HG03460 (cell line): ENCODE measurements around the gene NTRK2.

ENCODE experiments used
- ATAC-seq: cut with Tn5 transposase; IDR thresholded peaks from one replicate; pipeline ENCODE4 v1.9.1; 2021; ENCODE audit not compliant: unreplicated experiment

Gene NTRK2

GRCh38 chr9:84731696-84732095 lies 62.2 kb downstream of the NTRK2 start:
- ATAC-seq = no peak

GRCh38 chr9:84736081-84736480 lies 66.6 kb downstream of the NTRK2 start:
- ATAC-seq = no peak

- no peak for ATAC-seq
Measured at GRCh38 chr9:84736536-84736935, 67.0 kb downstream of the NTRK2 start.

- ATAC-seq = no peak
Measured at GRCh38 chr9:84738353-84738752, 68.8 kb downstream of the NTRK2 start.

- no peak for ATAC-seq
Measured at GRCh38 chr9:84742261-84742660, 72.7 kb downstream of the NTRK2 start.

- no peak for ATAC-seq
Measured at GRCh38 chr9:84744195-84744594, 74.7 kb downstream of the NTRK2 start.

- ATAC-seq = no peak
Measured at GRCh38 chr9:84744726-84745125, 75.2 kb downstream of the NTRK2 start.

- peak; percentile 47 for ATAC-seq
Measured at GRCh38 chr9:84748112-84748511, 78.6 kb downstream of the NTRK2 start.

- no peak for ATAC-seq
Measured at GRCh38 chr9:84750152-84750865, 80.8 kb downstream of the NTRK2 start.

- no peak for ATAC-seq
Measured at GRCh38 chr9:84751921-84752320, 82.4 kb downstream of the NTRK2 start.

GRCh38 chr9:84754461-84754860 lies 84.9 kb downstream of the NTRK2 start:
- no peak for ATAC-seq

- ATAC-seq = no peak
Measured at GRCh38 chr9:84754881-84755280, 85.4 kb downstream of the NTRK2 start.

- no peak for ATAC-seq
Measured at GRCh38 chr9:84755380-84755779, 85.9 kb downstream of the NTRK2 start.

- no peak for ATAC-seq
Measured at GRCh38 chr9:84756171-84756570, 86.6 kb downstream of the NTRK2 start.

- ATAC-seq = no peak
Measured at GRCh38 chr9:84756731-84757130, 87.2 kb downstream of the NTRK2 start.

GRCh38 chr9:84758817-84759216 lies 89.3 kb downstream of the NTRK2 start:
- ATAC-seq = peak; percentile 4

GRCh38 chr9:84759300-84759750 lies 89.8 kb downstream of the NTRK2 start:
- ATAC-seq = peak; percentile 63

GRCh38 chr9:84759804-84760203 lies 90.3 kb downstream of the NTRK2 start:
- ATAC-seq = no peak

GRCh38 chr9:84761137-84761808 lies 91.7 kb downstream of the NTRK2 start:
- peak; percentile 50 for ATAC-seq

- ATAC-seq = no peak
Measured at GRCh38 chr9:84772511-84772910, 103.0 kb downstream of the NTRK2 start.

GRCh38 chr9:84773022-84773421 lies 103.5 kb downstream of the NTRK2 start:
- no peak for ATAC-seq

GRCh38 chr9:84775056-84775643 lies 105.6 kb downstream of the NTRK2 start:
- ATAC-seq = no peak
